ENCODE data around the gene DSCAML1. TPM values are rescaled to one million over a fixed set of nuclear protein-coding genes. Genes with fewer than 3 reads are reported as not detected.

Gene DSCAML1
- total RNA-seq, 4 donors from 2014 or later: 0.54 to 1.8 (median 0.99) TPM

DNA sequence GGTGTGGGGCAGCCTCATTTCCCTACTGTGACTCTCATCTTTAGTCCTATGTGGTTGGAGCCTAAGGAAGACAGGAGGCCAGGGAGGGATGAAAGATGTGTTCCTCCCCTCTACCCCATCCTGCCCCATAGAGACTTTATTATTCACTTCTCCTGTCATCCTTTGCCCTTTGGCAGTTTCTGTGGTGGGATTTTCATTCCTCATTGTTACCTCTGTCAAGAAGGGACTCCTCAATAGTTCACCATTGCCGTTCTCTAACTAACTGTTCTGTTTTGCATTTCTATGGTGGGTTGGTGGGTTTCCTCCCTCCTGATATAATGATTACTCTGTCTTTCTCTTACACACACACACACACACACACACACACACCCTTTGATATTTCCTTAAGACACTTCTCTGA lies 202.3 kb downstream of the DSCAML1 start:
- H3K9me3 ChIP-seq: no peaks in the 10 kb centered on the region
- no peak for DNase-seq
- TF ChIP-seq, protein P1, sequence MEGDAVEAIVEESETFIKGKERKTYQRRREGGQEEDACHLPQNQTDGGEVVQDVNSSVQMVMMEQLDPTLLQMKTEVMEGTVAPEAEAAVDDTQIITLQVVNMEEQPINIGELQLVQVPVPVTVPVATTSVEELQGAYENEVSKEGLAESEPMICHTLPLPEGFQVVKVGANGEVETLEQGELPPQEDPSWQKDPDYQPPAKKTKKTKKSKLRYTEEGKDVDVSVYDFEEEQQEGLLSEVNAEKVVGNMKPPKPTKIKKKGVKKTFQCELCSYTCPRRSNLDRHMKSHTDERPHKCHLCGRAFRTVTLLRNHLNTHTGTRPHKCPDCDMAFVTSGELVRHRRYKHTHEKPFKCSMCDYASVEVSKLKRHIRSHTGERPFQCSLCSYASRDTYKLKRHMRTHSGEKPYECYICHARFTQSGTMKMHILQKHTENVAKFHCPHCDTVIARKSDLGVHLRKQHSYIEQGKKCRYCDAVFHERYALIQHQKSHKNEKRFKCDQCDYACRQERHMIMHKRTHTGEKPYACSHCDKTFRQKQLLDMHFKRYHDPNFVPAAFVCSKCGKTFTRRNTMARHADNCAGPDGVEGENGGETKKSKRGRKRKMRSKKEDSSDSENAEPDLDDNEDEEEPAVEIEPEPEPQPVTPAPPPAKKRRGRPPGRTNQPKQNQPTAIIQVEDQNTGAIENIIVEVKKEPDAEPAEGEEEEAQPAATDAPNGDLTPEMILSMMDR (IDR thresholded peaks at IDR 0.05): no peak
- no peak for TF ChIP-seq POLR2A (IDR thresholded peaks at IDR 0.05)
- no peaks in the 10 kb centered on the region for H3K27me3 ChIP-seq
- no peak overlapping the region for H3K4me3 ChIP-seq (replicated peaks in 1 of 3)
- intact Hi-C loops (cut with DNase I): no loop called here
- no peak overlapping the region for H3K27ac ChIP-seq
- 82 to 91% methylated on average over 1 of the region's 1 CpG for WGBS, 2 donors
- no peaks in the 10 kb centered on the region for H3K4me1 ChIP-seq
- H3K36me3 ChIP-seq: no peaks in the 10 kb centered on the region

DNA sequence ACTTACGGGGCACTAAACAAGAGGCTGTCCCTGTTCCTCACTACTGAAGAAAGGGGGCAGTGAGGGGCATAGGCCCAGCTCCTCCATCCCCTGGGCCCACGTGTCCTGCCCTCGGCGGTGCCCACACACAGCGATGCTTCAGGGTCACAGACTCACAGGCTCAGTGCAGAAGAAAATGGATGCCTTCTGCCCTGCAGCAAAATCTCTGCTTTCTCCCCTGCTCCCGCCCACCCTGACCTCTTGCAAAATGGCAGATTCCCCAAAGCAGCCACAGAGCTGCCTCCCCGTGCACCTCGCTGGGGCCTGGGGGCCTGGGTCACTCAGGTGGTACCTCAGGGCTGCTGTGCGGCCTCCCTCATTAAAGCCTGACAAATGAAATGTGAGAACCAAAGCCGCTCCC lies 204.0 kb downstream of the DSCAML1 start:
- no peak overlapping the region for H3K27ac ChIP-seq
- WGBS, 2 donors: 84 to 100% methylated on average over 4 to 10 of the region's 10 CpGs
- intact Hi-C loops (cut with DNase I): no loop called here

GRCh38 chr11:117591316-117592039 lies 205.5 kb downstream of the DSCAML1 start:
- no peaks in the 10 kb centered on the region for H3K9me3 ChIP-seq
- H3K4me3 ChIP-seq (replicated peaks in 1 of 3): no peak overlapping the region
- WGBS, 2 donors: 88 to 93% methylated on average over 14 to 16 of the region's 16 CpGs
- H3K36me3 ChIP-seq: no peaks in the 10 kb centered on the region
- DNase-seq: no peak
- H3K4me1 ChIP-seq: peaks cover 22 to 30% of the 10 kb centered on the region in 2 donors
- intact Hi-C loops (cut with DNase I): no loop called here
- no peaks in the 10 kb centered on the region for H3K27me3 ChIP-seq
- no peak for TF ChIP-seq POLR2A (IDR thresholded peaks at IDR 0.05)
- TF ChIP-seq, protein P1 (IDR thresholded peaks at IDR 0.05): no peak
- H3K27ac ChIP-seq: no peak overlapping the region

More for the DNA sequence above, 204.0 kb downstream of the DSCAML1 start:
- Histone ChIP-seq H3K4me1 (peaks cover 10 to 16% of the 10 kb centered on the region in 2 donors), H3K9me3 (no peaks in the 10 kb centered on the region), H3K36me3 (no peaks in the 10 kb centered on the region), H3K4me3 (replicated peaks in 1 of 3) (no peak overlapping the region), H3K27me3 (no peaks in the 10 kb centered on the region)
- TF ChIP-seq, protein P1 (IDR thresholded peaks at IDR 0.05): no peak
- TF ChIP-seq POLR2A (IDR thresholded peaks at IDR 0.05): no peak
- DNase-seq: no peak

DNA sequence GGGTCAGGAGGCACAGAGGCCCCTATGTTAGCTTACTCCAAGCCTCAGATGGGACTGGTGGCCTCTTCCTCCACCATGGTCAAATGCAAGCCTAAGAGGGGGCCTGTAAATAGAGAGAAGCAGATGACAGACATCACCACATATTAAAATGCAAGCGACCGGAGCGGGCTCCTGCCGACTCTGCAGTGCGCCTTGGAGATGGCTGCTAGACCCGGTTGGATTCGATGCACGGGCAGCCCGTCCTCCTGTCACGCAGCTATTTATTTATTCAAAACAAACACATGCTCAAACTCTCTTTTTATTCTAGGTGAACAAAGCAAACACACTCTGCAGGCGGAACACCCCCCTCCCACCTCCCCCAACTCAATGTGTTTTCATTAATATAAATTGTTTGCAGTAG lies 208.0 kb downstream of the DSCAML1 start:
- intact Hi-C loops (cut with DNase I): no loop called here
- TF ChIP-seq, protein P1 (IDR thresholded peaks at IDR 0.05): no peak
- no peak for TF ChIP-seq POLR2A (IDR thresholded peaks at IDR 0.05)

GRCh38 chr11:117588166-117588810 lies 208.7 kb downstream of the DSCAML1 start:
- intact Hi-C loops (cut with DNase I): no loop called here
- DNase-seq: peak; percentile 80 to 82
- Histone ChIP-seq H3K4me3 (replicated peaks in 1 of 3) (no peak overlapping the region), H3K4me1 (peaks cover 48 to 62% of the 10 kb centered on the region in 2 donors), H3K27me3 (no peaks in the 10 kb centered on the region), H3K9me3 (no peaks in the 10 kb centered on the region), H3K36me3 (no peaks in the 10 kb centered on the region), H3K27ac (peak overlapping the region in 2 of 3 donors; percentile 5 to 54)
- WGBS, 2 donors: 48 to 60% methylated on average over 13 to 14 of the region's 14 CpGs
- TF ChIP-seq, protein P1 (IDR thresholded peaks at IDR 0.05): no peak
- TF ChIP-seq POLR2A (IDR thresholded peaks at IDR 0.05): no peak

More for the DNA sequence above, 208.0 kb downstream of the DSCAML1 start:
- no peak overlapping the region for H3K4me3 ChIP-seq (replicated peaks in 1 of 3)
- no peaks in the 10 kb centered on the region for H3K9me3 ChIP-seq
- DNase-seq: no peak
- no peaks in the 10 kb centered on the region for H3K36me3 ChIP-seq
- 60 to 64% methylated on average over 11 of the region's 11 CpGs for WGBS, 2 donors
- H3K4me1 ChIP-seq: peaks cover 42 to 55% of the 10 kb centered on the region in 2 donors
- peak overlapping the region in 2 of 3 donors; percentile 5 to 36 for H3K27ac ChIP-seq
- no peaks in the 10 kb centered on the region for H3K27me3 ChIP-seq
